OCI-LY3 (cell line): ENCODE data around the gene CEP85L.

Experiments used
- CTCF ChIP-seq: fragments of 200-600, 300-600 bp; sonication (generic); IDR thresholded peaks from 2 replicates; pipeline ENCODE4 v1.5.1; 2014; ENCODE audit warnings: antibody characterized with exemption, low read length, low read depth
- EZH2phosphoT487 ChIP-seq: fragments of 200-600 bp; shearing (Covaris generic); IDR thresholded peaks from 2 replicates; pipeline ENCODE4 v1.6.1; 2018; ENCODE audit warnings: antibody characterized with exemption, mixed run types, low read depth

DNA sequence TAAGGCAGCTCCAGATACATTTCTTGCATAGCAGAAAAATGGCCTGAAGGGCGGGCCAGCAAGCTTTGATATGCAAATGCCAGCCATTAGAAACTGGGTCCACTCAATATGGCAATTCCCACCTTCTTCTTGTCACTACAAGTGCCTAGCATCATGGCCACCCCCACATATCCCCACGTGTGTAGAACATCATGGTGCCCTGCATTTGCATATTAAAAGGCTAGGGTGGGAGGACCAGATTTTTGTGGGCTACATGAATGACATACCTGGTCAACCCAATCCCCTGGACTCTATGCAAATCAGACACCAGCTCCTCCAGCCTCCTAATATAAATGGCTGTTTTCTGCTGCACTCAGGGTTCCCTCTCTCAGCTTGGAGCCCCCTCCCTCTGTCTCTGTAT lies 71.6 kb downstream of the CEP85L start:
- TF ChIP-seq CTCF (no peak), EZH2phosphoT487 (no peak)
